ENCODE data around the gene CLMP. TPM values are rescaled to one million over a fixed set of nuclear protein-coding genes. Genes with fewer than 3 reads are reported as not detected.

The CLMP gene
- total RNA-seq, 1 experiment from 2014 or later: 29.1 TPM

DNA sequence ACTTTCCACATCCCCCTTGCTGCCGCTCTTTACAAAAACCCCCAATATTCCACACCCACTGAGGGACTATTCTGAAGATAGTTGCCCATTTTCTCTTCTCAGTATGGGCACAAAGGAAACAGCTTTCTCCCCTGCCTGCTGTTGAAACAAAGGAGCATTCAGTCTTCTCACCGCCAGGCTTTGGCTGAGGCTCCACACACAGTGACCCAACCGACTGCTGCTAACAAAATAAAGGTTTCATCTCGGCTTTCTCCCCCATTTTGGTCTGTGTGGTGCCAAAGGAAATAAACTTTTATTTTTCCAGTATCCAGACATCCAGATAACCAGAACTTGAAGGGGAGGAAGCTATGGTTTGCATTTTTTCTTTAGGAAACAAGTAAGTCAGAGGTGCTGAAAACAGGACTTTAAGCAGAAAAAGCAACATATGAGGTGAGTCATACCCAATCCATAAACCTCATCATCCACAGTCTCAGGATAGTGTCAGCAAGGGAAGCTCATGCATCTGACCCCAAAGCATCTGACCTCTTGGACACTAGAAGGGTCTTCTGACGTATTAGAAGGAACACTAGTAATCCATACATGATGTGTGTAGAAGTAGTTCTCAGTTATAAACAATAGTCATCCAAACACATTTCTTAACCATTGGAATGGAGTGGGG lies 6.4 kb downstream of the CLMP start:
- peak; percentile 70 for DNase-seq (ENCODE audit: low read depth)

DNA sequence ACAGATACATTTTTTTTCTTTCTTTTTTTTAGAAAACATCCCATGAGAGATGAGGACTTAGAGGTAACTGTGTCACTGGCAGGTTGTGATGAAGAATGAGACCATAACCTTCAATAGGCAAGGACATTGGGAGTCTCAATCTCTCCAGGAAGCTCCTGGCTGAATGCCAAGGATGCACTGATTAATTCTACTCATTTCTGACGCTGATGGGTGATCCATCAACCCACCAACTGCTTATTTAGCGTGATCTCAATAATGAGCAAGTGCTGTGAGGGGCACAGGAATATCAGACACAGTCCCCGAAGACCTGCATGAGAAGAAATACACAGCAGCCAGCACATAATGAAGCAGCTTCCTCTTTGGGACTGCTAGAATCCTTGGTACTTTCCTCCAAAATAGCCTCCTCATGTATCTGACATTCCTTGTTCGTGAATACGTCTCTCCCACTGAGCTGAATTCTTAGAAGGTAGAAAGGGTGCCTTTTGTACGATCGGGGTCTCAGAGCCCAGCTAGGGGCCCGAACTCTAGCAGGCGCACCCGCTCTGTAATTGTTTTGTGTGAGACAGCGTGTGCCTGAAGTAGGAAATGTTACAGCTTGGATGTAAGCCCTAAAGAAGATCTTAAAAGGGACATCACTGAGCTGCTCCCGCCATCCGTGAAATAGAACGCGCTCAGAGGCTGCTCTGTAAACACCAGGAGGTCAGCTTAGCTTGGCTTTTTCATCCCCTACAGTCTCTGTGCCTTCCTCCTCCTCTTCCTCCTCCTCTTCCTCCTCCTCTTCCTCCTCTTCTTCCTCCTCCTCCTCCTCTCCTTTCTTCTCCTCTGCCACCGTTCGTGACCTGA lies 7.2 kb downstream of the CLMP start:
- peak; percentile 49 for DNase-seq (ENCODE audit: low read depth)

DNA sequence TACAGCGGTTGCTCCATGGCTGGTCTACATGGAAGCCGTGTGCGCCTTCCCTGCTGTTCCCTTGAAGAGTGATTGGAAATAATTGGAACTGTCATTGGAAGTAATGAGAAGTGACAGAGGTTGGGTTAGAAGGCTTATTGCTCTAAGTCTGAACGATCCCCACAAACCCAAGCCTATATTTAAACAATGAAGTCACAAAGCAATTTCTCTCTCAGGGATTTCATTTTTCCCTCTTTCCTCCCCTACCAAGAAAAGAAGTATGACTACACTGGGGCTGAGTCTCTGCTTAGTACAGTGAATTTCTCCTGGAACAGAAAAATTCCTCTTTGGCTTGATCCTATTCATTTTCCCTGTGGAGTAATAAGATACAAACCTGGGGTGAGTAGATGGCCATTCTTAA lies 7.8 kb downstream of the CLMP start:
- DNase-seq (ENCODE audit: low read depth): no peak

DNA sequence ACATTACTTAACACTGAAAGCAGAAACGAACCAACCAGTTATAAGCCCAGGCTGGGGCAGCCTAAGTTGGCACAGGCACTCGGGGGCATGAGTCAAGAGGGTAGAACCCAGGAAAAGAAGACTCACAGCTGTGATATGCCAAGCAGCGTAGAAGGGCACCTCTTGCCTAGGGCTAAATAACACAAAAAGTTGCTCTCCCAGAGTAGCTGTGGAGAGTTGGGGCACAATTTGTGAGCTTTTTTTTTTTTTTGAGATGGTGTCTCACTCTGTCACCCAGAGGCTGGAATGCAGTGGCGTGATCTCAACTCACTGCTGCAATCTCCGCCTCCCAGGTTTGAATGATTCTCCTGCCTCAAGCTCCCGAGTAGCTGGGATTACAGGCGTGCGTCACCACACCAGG lies 8.8 kb downstream of the CLMP start:
- DNase-seq (ENCODE audit: low read depth): peak; percentile 27

DNA sequence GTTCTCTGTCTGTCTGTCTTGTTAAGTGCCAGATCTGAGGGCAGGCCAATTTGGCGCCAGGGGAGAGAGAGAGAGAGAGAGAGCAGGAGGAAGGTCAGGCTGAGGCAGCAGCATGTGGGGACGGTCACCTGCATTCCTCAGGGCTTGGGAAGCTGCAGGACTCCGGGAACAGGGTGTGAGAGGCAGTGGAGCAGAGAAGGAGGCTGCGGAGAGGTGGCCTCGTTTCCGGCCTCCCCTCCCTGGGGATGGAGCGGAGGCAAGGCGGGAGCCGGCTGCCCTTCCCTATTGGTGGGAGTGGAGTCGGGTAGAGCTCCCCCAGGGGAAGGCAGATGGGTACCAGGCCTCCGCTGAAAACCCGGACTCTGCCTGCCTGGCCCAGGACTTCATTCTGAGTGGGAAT lies 9.7 kb downstream of the CLMP start:
- no peak for DNase-seq (ENCODE audit: low read depth)

DNA sequence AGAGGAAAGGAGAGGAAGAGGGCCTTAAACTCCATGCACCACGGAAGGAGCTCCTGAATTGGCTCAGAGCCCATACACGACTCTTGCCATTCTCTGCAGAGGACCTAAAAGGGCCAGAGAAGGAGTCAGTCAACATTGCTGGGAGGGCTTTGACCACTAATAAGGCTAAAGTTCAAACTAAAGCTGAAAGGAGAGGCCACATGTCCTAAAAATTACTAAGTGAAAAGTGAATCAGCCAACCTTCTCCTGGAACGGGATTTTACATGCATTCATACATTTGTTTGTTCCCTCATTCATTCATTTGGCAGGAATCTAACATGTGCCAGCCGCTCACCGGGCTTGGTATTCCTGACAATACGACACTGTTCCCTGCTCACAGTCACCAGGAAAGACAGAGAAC lies 10.5 kb downstream of the CLMP start:
- no peak for DNase-seq (ENCODE audit: low read depth)

DNA sequence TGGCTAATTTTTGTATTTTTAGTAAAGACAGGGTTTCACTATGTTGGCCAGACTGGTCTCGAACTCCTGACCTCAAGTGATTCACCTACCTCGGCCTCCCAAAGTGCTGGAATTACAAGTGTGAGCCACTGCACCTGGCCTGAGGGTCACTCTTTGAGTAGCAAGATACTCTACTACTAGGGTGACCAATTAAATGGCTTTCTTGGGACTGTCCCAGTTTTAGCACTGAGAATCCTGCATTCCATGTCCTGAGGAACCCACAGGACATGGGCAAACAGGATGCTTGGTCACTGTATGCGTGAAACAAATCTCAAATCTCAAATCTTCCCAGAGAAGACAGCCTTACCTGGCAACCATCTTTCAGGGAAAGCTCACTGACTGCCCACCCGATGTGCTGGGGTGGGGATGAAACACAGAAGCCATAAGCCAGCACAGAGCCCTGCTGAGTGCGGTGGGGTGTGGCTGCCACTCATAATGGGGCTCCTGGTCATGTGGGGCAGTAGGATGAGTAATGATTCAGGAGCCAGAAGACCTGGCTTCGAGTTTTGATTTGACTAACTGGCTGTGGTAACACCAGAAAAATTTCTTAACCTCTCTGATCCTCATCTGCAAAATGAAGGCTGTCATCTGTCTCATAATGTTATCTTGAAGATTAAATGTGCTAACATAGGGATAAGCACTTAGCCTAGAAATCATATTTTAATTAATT lies 11.5 kb downstream of the CLMP start:
- DNase-seq (ENCODE audit: low read depth): peak; percentile 55

DNA sequence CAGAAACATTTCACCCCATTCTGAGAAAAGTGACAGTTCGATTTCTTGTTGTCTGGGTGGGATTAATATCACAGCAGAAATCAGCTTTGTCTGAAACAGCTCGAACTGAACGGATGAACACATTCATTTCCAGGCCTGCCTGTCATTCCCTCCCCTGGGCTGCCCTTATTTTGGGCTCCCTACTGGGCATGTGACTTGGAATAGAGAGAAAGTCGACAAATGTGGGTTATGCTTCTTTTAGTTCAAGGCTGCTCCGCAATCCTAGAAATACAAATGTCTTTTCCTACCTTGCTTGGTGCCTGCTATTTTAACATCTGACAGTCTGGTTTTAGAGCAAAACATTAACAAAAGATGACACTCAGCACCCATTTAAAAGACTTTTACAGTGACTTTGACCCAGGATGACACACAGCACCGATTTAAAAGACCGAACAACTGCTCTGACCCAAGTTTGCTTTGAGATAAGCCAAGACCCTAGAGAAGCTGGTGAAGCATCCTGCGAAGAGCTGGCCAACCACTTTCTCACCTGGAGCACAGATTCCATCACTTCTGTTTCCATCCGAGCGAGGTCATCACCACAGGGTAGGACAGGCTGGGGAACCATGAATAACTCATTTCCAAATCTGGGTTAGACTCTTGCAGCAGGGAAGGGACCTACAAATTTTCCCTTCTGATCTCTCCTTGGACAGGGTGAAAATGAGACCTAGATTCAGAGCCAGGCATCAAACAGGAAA lies 13.1 kb downstream of the CLMP start:
- DNase-seq (ENCODE audit: low read depth): no peak

DNA sequence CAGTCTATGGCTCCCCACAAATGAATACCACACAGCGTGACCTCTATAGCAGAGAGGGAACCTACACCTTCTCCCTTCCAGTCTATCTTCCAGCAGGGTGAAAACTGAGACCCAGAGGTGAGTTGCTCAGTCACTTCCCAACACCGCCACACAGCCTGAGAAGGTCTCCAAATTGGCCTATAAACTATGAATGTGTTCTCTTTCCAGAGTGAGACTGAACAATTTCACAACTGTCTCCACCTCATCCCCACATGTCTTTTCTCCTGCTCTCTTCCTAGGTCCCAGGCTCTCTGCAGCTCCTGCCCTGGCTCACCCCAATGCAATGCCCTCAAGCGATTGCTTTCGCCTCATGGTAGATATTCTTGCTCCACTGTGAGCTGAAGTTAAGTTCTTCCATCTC lies 14.0 kb downstream of the CLMP start:
- no peak for DNase-seq (ENCODE audit: low read depth)

DNA sequence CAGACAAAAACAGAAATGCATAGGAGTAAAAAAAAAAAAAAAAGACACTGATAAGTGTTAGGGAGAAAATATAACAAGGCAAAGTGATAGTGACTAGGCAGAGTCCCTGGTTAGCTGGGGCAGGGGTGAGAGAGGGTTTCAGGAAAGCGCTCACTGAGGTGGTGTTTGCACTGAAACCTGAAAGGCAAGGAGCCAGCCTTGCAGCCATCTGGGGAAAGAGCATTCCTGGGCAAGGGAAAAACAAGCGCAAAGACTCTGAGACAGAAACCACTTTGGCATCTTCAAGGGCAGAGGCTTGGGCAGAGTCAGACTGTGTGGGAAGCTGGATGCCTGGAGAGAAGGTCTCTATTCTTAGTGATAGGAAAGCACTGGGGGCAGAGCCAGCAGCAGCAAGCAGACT lies 14.5 kb downstream of the CLMP start:
- DNase-seq (ENCODE audit: low read depth): no peak

DNA sequence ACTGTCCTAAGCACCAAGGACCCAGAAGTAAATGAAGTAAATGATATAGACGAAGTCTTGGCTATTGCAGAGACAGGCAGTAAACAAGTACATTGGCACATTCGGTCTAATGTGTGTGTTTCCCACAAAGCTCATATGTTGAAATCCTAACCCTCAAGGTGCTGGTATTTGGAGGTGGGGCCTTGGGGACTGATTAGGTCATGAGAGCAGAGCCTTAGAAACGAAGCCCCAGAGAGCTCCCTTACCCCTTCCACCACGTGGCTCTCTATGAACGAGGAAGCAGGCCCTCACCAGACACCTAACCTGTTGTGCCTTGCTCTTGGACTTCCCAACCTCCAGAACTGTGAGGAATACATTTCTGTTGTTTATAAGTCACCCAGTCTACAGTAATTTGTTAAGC lies 14.9 kb downstream of the CLMP start:
- no peak for DNase-seq (ENCODE audit: low read depth)

DNA sequence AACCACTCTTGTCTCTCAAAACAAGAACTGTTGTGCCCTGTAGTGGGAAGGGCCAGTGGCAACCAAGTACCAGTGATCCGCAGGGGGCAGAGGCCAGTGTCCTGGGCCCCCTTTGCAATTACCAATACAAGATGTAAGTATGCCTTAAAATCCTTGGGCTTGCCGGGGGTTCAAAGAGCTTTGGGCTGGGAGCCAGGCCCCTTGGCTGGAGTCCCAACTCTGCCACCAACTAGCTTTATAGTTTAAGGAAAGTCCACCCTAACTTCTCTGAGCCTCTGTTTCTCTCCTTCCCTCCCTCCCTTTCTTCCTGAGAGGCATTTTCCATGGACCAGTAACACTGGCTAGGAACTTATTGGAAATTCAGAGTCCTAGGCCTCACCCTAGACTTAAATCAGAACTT lies 15.5 kb downstream of the CLMP start:
- no peak for DNase-seq (ENCODE audit: low read depth)

DNA sequence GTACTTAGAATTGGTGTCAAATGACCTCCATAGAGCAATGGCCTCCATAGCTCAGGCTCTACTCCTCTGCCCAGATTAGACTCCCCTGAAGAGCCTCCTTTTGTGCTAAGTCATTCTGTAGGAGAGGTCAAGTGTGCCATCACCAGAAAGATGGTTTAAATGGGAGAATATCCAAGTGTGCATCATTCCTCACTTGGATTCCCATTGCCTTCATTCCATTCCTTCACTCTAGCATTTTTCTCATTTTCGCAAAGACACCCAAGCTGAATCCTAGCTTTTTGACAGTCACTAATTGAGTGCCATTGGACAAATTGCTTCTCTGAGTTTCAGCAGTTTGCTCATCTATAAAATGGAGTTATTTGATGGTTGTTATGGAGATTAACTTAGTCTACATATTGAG lies 16.9 kb downstream of the CLMP start:
- DNase-seq (ENCODE audit: low read depth): no peak

DNA sequence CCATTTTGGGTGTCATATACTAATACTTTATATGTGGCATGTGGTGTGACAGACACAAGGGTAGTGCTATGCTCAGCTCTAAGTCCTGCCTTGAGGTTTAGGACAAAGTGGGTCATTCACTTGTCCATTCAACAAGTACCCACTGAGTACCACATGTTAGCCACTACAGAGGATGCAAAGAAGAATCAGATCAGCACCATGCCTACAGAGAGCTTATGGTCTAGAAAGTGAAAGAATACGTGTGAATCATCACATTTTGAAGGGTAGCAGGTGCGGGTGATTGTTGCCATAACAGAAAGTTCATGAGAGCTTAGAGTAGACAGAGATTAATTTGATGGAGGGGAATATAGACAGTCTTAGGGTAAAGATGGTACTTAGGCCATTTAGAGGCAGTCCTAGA lies 18.3 kb downstream of the CLMP start:
- DNase-seq (ENCODE audit: low read depth): no peak

DNA sequence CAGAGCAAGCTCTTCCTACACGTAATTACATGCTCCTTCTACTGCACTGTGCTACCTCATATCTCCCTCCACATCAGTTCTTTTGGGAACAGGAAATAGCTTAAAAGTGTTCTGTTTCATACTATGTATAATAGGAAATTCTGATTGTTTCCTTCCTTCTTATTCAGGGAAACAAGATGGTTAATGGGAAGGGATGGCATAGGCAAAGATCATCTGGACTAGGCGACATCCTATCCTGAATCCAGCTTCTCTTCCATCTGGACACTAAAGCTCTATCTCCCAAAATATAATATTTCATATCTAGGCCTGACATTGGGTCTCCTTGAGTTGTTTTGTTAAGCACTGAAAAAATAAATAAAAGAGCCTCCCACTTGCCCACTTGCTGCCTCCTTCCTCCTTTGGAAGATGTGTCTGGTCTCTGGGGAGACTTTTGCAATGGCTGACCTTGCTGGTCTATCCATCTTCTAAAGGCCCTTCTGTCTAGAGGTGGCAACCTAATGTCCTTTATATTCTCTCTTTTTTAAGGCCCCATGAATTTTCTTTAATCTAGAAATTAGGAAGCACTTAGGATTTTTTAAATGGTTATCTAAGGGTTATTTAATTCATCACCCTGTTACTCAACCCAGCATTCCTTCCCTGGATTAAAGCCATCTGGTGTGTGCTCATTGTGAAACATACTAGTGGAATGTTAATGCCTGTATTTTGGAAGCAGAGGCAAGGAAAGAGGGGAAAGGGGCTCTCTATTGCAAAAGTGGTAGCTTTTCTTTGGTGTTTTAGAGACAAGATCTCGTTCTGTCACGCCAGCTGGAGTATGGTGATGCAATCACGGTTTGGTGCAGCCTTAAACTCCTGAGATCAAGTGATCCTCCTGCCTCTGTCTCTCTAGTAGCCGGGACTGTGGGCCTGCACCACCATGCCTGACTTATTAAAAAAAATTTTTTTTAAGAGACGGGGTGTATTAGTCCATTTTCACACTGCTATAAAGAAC lies 20.6 kb downstream of the CLMP start:
- DNase-seq (ENCODE audit: low read depth): peak; percentile 83

DNA sequence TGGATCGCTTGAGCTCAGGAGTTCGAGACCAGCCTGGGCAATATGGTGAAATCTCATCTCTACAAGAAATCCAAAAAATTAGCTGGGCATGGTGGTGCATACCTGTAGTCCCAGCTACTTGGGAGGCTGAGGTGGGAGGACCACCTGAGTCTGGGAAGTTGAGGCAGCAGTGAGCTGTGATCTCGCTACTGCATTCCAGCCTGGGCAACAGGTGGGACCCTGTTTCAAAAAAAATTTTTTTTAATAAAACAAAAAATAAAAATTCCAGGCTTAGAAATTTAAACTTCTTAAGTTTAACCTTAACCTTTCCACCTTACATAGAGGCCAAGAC lies 21.2 kb downstream of the CLMP start:
- DNase-seq (ENCODE audit: low read depth): no peak

DNA sequence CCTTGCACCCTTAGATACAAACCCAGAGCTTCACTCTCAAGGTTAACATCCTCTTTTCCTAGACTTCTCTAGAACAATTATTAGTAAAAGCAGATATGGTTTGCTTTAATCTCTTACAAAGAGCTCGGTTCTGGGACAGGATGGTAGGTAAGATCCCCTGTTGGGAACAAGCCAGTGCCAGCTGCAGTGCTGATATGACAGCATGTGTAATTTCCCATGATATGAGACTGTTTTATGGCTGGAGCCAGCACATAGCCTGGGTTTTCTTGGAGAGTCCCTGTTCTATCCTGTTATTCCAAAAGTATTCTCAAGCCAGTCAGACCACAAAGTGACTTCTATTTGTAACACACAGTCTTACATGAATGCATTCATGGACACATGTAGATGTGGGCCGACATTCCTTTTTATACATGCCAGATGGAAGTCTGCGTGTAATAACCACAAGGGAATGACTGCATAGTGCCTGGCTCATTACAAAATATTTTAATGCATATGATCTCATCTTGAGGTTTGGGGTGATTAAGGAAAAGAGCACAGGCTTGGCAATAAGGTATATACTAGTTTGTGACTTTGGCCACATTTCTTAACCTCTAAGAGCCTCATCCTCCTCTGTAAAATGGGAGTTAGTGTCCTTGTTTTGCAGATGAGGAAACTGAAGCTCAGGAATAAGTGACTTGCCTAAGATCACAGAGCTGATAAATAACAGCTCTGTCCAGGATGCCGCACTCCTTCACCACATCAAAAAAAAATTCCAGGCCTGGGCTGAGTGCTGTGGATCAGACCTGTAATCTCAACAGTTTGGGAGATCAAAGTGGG lies 21.8 kb downstream of the CLMP start:
- DNase-seq (ENCODE audit: low read depth): peak; percentile 90

DNA sequence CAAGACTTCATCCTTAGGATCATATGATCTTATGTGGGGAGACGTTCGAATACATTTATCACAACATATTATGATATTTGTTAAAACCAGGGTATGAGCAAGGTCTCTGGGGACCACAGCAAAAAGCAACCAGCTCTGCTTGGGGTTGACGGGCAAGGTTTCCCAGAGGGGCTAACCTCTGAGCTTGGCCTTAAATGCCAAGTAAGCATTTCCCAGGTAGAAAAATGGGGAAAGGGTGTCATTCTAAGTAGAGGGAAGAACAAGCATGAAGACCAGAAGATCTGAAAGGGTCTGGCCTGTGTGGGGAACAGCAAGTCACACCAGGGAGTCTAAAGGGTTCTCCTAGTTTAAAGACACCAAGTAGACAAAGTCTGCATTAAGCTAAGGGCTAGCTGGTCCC lies 24.1 kb downstream of the CLMP start:
- no peak for DNase-seq (ENCODE audit: low read depth)

DNA sequence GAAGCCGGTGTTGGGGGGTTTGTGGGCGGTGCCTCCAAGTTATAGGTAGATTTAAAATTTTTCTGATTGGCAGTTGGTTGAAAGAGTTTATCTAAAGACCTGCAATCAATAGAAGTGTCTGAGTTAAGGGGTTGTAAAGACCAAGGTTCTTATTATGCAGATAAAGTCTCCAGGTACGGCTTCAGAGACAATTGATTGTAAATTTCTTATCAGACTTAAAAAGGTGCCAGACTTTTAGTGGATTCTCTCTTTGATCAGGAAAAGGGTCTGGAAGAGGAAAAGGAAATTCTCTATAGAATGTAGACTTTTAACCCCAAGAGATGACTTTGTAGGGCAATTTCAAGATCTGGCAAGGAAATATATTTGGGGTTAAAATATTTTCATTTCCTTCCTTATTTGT lies 25.2 kb downstream of the CLMP start:
- DNase-seq (ENCODE audit: low read depth): no peak

DNA sequence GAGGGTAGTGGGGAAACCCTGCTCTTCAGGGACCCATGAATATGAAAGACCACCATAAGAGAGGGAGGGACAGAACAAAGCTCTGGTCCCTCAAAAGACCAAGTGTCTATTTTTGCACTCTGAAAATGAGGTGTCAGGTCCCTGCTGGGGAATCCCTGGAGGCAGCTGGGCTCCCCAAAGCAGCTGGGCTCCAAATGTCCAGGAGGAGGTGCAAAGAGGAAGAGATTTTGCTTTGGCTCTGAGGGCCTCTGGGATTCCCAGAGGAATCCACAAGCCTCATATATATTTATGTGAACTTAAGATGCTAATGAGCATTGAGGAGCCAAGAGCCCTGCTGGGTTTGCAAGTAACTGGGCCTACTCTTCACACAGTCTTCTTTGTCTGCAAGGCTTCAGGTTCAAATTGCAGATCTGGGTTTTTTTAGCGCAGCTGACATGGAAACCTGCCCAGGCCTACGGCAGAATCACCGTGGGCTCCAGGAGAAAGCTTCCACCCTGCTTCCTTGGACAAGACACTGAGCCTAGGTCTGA lies 26.0 kb downstream of the CLMP start:
- no peak for DNase-seq (ENCODE audit: low read depth)

Measured in Daoy (cell line).